Measurements from ENCODE around the gene SMG5.

Gene SMG5

GRCh38 chr1:156212833-156213643 lies 69.6 kb downstream of the SMG5 start, which contains the start of gene PMF1 (continued):
- no peak for TF ChIP-seq ELK4 (IDR thresholded peaks at IDR 0.05; ENCODE audit: borderline replicate concordance, low read depth, low read length)
- TF ChIP-seq ZNF518A (tag by site-specific recombination; conservative IDR thresholded peaks at IDR 0.05; ENCODE audit: low read depth), result peak; percentile 36; the same call in 1 of the 2 replicates
- no peak for TF ChIP-seq AEBP2 (tag by site-specific recombination; IDR thresholded peaks at IDR 0.05; ENCODE audit: borderline replicate concordance)
- TF ChIP-seq ZXDB (tag by site-specific recombination; IDR thresholded peaks at IDR 0.05), result peak; percentile 95
- peak; percentile 93 for TF ChIP-seq PRDM10 (tag by site-specific recombination; IDR thresholded peaks at IDR 0.05)
- TF ChIP-seq PRDM2 (tag by site-specific recombination; IDR thresholded peaks at IDR 0.05; ENCODE audit: borderline replicate concordance), result no peak
- no peak for TF ChIP-seq ZNF664 (tag by site-specific recombination; IDR thresholded peaks at IDR 0.05)
- TF ChIP-seq ZNF558 (tag by site-specific recombination; IDR thresholded peaks at IDR 0.05), result no peak; the same call in 1 of the 2 replicates
- TF ChIP-seq ZNF843 (tag by site-specific recombination; IDR thresholded peaks at IDR 0.05), result peak; percentile 50; the same call in 1 of the 2 replicates
- peak; percentile 86 for TF ChIP-seq YY2 (tag by site-specific recombination; IDR thresholded peaks at IDR 0.05)
- TF ChIP-seq GLI4 (tag by site-specific recombination; IDR thresholded peaks at IDR 0.05), result 0 out of 2 replicates have a peak, but pooled peaks have one; percentile 18
- TF ChIP-seq ZNF488 (tag by site-specific recombination; IDR thresholded peaks at IDR 0.05), result no peak
- TF ChIP-seq ZNF670 (tag by site-specific recombination; IDR thresholded peaks at IDR 0.05; ENCODE audit: low read depth), result no peak
- TF ChIP-seq INSM2 (tag by site-specific recombination; IDR thresholded peaks at IDR 0.05), result peak; percentile 59
- no peak for TF ChIP-seq ZNF585B (tag by site-specific recombination; IDR thresholded peaks at IDR 0.05)
- peak; percentile 69 for TF ChIP-seq EGR2 (tag by site-specific recombination; IDR thresholded peaks at IDR 0.05; ENCODE audit: low read depth)
- no peak for TF ChIP-seq ZNF776 (tag by site-specific recombination; IDR thresholded peaks at IDR 0.05; ENCODE audit: borderline replicate concordance)

Data from HEK293 (cell line).